Endothelial cell of umbilical vein (primary cell): ENCODE measurements around the gene MCCC1.

ENCODE experiments used
- CTCF ChIP-seq, 2 donors: IDR thresholded peaks; 1 replicate in 1 of 2; 2 replicates in 1 of 2; pipeline ENCODE4 v1.5.1; 2011; ENCODE audit warnings: low read length in 2 of 2, mild to moderate bottlenecking in 2 of 2, moderate library complexity in 2 of 2, control low read depth in 1 of 2, inconsistent platforms in 1 of 2, low read depth in 1 of 2; ENCODE audit not compliant: insufficient read depth in 1 of 2; ENCODE audit errors: extremely low read depth in 1 of 2
- POLR2A ChIP-seq: IDR thresholded peaks from 2 replicates; pipeline ENCODE4 v1.6.1; 2012; ENCODE audit warnings: low read depth, mild to moderate bottlenecking, control low read depth, low read length

- TF ChIP-seq POLR2A, result no peak
- TF ChIP-seq CTCF (IDR thresholded peaks at IDR 0.05; ENCODE audit: extremely low read depth in 1 of 2, insufficient read depth in 1 of 2, low read depth in 1 of 2, low read length in 2 of 2), result no peak
Measured at GRCh38 chr3:183092256-183092655, 7.0 kb downstream of the MCCC1 start.
